Measurements from ENCODE around the gene DOK3. TPM values are rescaled to one million over a fixed set of nuclear protein-coding genes. Genes with fewer than 3 reads are reported as not detected.

Gene DOK3
- polyA plus RNA-seq, 1 donor (not counting 4 experiments of a cell fraction or from before 2014, with no cell fraction given) = 1.7 TPM

DNA sequence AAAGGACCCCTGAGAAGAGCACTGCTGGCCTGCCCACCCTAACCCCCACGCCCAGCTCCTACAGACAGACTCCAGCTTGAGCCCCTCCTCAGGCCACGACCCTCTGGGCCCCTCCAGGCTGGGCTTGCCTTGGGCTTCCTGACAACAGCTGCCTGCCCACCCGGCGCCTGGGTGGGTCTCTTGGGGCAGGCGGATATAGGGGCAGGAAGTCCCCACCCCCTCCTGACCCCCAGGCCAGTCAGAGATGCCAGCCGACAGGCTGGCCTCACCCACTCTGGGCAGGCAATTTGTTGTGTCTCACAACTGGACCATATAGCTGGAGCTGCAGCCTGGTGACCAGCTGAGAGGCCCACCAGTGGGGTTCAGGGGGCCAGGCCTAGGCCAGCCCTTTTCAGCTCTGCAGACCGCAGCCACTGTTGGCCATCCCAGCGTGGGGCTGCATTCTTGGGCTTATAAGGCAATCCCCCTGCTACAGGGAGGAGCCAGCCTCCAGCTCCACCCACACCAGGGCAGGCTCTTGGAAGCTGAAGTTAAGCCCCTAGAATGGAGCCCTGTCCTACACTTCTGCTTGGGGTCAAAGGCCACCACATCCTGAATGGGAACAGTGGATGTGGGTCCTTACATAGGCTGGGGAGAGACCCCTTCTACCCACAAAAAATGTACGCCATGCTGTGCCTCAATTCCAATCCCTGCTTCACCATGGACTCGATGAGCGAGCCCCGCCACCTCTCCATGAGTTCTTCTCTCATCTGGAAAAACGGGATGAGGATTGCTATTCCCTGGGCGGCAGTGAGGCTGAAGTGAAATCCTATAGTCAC, 14.2 kb downstream of the DOK3 start:
- DNase-seq (ENCODE audit: low read depth, low spot score) (no peak), FAIRE-seq (no peak)
- Histone ChIP-seq H2AFZ (ENCODE audit: control insufficient read depth, low read length) (no peak overlapping the region), H3K9me1 (ENCODE audit: control insufficient read depth, extremely low read depth, insufficient read depth, low read length) (peaks cover 4% of the 10 kb centered on the region), H3K4me3 (ENCODE audit: control insufficient read depth in 2 of 3, extremely low read depth in 1 of 3, insufficient read depth in 2 of 3, low read depth in 1 of 3, low read length in 3 of 3) (peak overlapping the region in 2 of 3 experiments; percentile 11 to 77), H3K79me2 (ENCODE audit: control insufficient read depth, insufficient read depth, low read length) (peaks cover 24% of the 10 kb centered on the region), H3K4me1 (ENCODE audit: control insufficient read depth, extremely low read depth, insufficient read depth, low read length) (peaks cover 42% of the 10 kb centered on the region), H3K9me3 (ENCODE audit: control insufficient read depth, low read depth, low read length) (no peaks in the 10 kb centered on the region), H4K20me1 (ENCODE audit: control insufficient read depth, extremely low read depth, insufficient read depth, low read length) (peaks cover 3% of the 10 kb centered on the region), H3K27me3 (ENCODE audit: control insufficient read depth, extremely low read depth, insufficient read depth, low read length) (no peaks in the 10 kb centered on the region), H3K4me2 (ENCODE audit: control insufficient read depth, extremely low read depth, insufficient read depth, low read depth, low read length) (peak overlapping the region; percentile 92), H3K27ac (ENCODE audit: control insufficient read depth, insufficient read depth, low read length) (peak overlapping the region; percentile 80), H3K9ac (ENCODE audit: control insufficient read depth, extremely low read depth, insufficient read depth, low read length) (peak overlapping the region; percentile 64), H3K36me3 (ENCODE audit: control insufficient read depth in 2 of 2, extremely low read depth in 1 of 2, insufficient read depth in 2 of 2, low read length in 2 of 2) (peaks cover 7 to 18% of the 10 kb centered on the region in 2 experiments)
- dilution Hi-C loops (cut with MboI; ENCODE audit: extremely low pct_ligation_motif_present, low sequenced_read_pairs) = no loop called here
- TF ChIP-seq, protein P1, sequence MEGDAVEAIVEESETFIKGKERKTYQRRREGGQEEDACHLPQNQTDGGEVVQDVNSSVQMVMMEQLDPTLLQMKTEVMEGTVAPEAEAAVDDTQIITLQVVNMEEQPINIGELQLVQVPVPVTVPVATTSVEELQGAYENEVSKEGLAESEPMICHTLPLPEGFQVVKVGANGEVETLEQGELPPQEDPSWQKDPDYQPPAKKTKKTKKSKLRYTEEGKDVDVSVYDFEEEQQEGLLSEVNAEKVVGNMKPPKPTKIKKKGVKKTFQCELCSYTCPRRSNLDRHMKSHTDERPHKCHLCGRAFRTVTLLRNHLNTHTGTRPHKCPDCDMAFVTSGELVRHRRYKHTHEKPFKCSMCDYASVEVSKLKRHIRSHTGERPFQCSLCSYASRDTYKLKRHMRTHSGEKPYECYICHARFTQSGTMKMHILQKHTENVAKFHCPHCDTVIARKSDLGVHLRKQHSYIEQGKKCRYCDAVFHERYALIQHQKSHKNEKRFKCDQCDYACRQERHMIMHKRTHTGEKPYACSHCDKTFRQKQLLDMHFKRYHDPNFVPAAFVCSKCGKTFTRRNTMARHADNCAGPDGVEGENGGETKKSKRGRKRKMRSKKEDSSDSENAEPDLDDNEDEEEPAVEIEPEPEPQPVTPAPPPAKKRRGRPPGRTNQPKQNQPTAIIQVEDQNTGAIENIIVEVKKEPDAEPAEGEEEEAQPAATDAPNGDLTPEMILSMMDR (optimal IDR thresholded peaks at IDR 0.05 in 1 of 3, IDR thresholded peaks at IDR 0.05 in 1 of 3, conservative IDR thresholded peaks at IDR 0.05 in 1 of 3; ENCODE audit: extremely low read depth in 1 of 3, insufficient read depth in 2 of 3, low read length in 3 of 3) = no peak
- TF ChIP-seq EZH2 (IDR thresholded peaks at IDR 0.05; ENCODE audit: low read length) = no peak

DNA sequence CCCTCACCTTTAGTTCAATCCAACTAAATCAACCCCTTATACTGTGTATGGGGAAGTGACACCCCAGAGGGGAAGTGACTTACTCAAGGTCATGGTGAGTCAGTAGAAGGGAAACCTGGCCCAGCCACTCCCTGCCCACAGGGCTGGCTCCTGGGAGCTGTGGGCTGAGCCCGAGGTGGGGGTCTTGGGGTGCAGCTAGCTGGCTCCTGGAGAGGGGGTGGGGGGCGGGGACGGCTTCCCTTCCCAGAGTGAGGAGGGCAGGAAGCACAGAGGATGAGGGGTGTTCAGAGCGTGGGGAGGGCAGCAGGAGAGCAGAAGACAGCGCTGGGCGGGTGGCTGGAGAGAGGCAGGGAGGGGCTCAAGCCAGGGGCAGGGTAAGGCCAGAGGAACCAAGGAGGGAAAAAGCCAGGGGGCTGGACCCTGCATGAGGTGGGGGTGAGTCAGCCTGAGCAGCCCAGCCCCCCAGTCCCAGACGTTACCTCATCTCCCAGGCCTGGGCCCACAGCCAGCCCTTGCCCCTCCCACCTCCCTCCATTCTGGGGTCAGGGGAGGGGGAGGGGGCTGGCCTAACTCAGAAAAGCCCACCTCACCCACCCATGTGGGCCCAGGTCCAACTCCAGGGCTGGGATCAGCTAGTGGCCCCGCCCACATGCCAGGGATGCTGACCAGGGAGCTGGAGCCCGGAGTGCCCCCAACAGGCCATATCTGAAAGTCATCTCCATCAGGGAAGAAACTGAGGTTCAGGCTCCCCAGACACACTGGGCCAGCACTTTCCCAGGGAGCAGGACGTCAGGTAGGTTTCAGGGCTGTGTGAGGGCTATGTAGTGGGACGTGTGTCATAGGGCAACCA, 15.1 kb downstream of the DOK3 start:
- H3K9me1 ChIP-seq (ENCODE audit: control insufficient read depth, extremely low read depth, insufficient read depth, low read length) = peaks cover 4% of the 10 kb centered on the region
- peak overlapping the region; percentile 64 for H3K9ac ChIP-seq (ENCODE audit: control insufficient read depth, extremely low read depth, insufficient read depth, low read length)
- H3K27me3 ChIP-seq (ENCODE audit: control insufficient read depth, extremely low read depth, insufficient read depth, low read length) = no peaks in the 10 kb centered on the region
- H3K27ac ChIP-seq (ENCODE audit: control insufficient read depth, insufficient read depth, low read length) = peak overlapping the region; percentile 80
- DNase-seq (ENCODE audit: low read depth, low spot score) (peak; percentile 36), FAIRE-seq (peak; percentile 52)
- peaks cover 5% of the 10 kb centered on the region for H4K20me1 ChIP-seq (ENCODE audit: control insufficient read depth, extremely low read depth, insufficient read depth, low read length)
- H2AFZ ChIP-seq (ENCODE audit: control insufficient read depth, low read length) = no peak overlapping the region
- no peaks in the 10 kb centered on the region for H3K9me3 ChIP-seq (ENCODE audit: control insufficient read depth, low read depth, low read length)
- dilution Hi-C loops (cut with MboI; ENCODE audit: extremely low pct_ligation_motif_present, low sequenced_read_pairs) = no loop called here
- TF ChIP-seq EZH2 (IDR thresholded peaks at IDR 0.05; ENCODE audit: low read length) = no peak
- TF ChIP-seq, protein P1 (optimal IDR thresholded peaks at IDR 0.05 in 1 of 3, IDR thresholded peaks at IDR 0.05 in 1 of 3, conservative IDR thresholded peaks at IDR 0.05 in 1 of 3; ENCODE audit: extremely low read depth in 1 of 3, insufficient read depth in 2 of 3, low read length in 3 of 3) = peak in 2 of 3 experiments; percentile 25 to 35
- peaks cover 29% of the 10 kb centered on the region for H3K79me2 ChIP-seq (ENCODE audit: control insufficient read depth, insufficient read depth, low read length)
- peak overlapping the region; percentile 59 for H3K4me2 ChIP-seq (ENCODE audit: control insufficient read depth, extremely low read depth, insufficient read depth, low read depth, low read length)
- peak overlapping the region in 1 of 3 experiments; percentile 29 for H3K4me3 ChIP-seq (ENCODE audit: control insufficient read depth in 2 of 3, extremely low read depth in 1 of 3, insufficient read depth in 2 of 3, low read depth in 1 of 3, low read length in 3 of 3)
- peaks cover 14 to 26% of the 10 kb centered on the region in 2 experiments for H3K36me3 ChIP-seq (ENCODE audit: control insufficient read depth in 2 of 2, extremely low read depth in 1 of 2, insufficient read depth in 2 of 2, low read length in 2 of 2)
- H3K4me1 ChIP-seq (ENCODE audit: control insufficient read depth, extremely low read depth, insufficient read depth, low read length) = peaks cover 42% of the 10 kb centered on the region
